Measurements from ENCODE around the gene GLRX5. TPM values are rescaled to one million over a fixed set of nuclear protein-coding genes. Genes with fewer than 3 reads are reported as not detected.
A peak's percentile ranks its signal among the peaks of the same experiment; 100 is the strongest.
"Not testable (repeated sequence)": the region's sequence is repeated elsewhere in the genome, so short reads cannot be mapped to it uniquely, and the experiment has no call there.

The GLRX5 gene
- total RNA-seq, 1 experiment from 2014 or later, result 82.3 TPM

DNA sequence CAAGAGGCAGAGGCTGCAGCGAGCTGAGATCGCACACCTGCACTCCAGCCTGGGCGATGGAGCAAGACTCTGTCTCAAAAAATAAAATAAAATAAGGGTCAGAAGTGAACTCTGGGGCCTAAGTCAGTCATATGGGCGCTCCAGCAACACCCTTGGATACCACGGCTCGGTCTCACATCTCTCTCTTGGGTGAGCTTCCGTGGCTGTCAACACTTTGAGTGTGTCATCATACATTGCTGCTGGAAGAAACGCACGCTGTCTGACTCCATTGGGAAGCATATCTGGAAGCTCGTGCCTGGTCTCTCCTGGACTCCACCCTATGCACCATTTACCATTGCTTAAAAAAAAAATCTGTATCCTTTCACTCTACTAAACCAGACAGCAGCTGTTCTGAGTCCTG, 20.2 kb downstream of the GLRX5 start:
- no peak overlapping the region for H3K27ac ChIP-seq

DNA sequence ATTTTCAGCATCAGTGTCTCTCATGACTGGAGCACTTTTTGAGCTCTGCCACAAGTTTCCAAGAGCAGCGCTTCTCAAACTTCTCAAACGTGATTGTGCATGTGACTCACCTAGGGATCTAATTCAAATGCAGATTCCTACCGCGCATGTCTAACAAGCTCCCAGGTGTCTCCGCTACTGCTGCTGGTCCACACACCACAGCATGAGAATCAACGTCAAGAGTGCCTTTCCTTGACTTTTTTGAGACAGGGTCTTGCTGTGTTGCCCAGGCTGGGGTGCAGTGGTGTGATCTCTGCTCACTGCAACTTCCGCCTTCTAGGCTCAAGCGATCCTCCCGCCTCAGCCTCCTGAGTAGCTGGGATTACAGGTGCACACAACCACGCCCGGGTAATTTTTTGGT, 22.4 kb downstream of the GLRX5 start:
- DNase-seq (ENCODE audit: low read depth in 1 of 2, low spot score in 2 of 2), result no peak
- Histone ChIP-seq H3K9me3 (replicated peaks) (no peaks in the 10 kb centered on the region), H3K4me3 (no peak overlapping the region), H3K27me3 (replicated peaks) (no peaks in the 10 kb centered on the region), H3K4me1 (replicated peaks) (no peaks in the 10 kb centered on the region), H3K36me3 (no peaks in the 10 kb centered on the region), H3K27ac (no peak overlapping the region)

More for the DNA sequence above, 20.2 kb downstream of the GLRX5 start:
- no peak for DNase-seq (ENCODE audit: low read depth in 1 of 2, low spot score in 2 of 2)
- H3K4me3 ChIP-seq, result no peak overlapping the region
- H3K27me3 ChIP-seq (replicated peaks), result no peaks in the 10 kb centered on the region
- H3K4me1 ChIP-seq (replicated peaks), result no peaks in the 10 kb centered on the region
- H3K36me3 ChIP-seq, result no peaks in the 10 kb centered on the region
- no peaks in the 10 kb centered on the region for H3K9me3 ChIP-seq (replicated peaks)

DNA sequence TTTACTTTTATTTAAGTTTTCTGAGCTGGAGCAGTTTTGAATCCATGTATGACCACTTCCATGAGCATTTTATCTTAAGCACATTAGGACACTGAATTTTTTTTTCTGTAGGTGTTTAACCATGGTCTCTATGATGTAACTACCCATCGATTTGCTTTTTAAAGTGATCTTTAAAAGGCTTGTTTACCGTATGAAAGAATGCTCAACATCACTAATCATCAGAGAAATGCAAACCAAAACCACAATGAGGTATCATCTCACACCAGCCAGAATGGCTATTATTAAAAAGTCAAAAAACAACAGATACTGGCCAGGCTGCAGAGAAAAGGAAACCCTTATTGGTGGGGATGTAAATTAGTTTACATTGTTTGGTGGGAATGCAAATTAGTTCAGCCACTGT, 23.0 kb downstream of the GLRX5 start:
- H3K4me1 ChIP-seq (replicated peaks), result no peaks in the 10 kb centered on the region
- no peaks in the 10 kb centered on the region for H3K36me3 ChIP-seq
- no peak overlapping the region for H3K4me3 ChIP-seq
- H3K9me3 ChIP-seq (replicated peaks), result no peaks in the 10 kb centered on the region
- H3K27me3 ChIP-seq (replicated peaks), result no peaks in the 10 kb centered on the region
- DNase-seq (ENCODE audit: low read depth in 1 of 2, low spot score in 2 of 2), result no peak
- no peak overlapping the region for H3K27ac ChIP-seq

DNA sequence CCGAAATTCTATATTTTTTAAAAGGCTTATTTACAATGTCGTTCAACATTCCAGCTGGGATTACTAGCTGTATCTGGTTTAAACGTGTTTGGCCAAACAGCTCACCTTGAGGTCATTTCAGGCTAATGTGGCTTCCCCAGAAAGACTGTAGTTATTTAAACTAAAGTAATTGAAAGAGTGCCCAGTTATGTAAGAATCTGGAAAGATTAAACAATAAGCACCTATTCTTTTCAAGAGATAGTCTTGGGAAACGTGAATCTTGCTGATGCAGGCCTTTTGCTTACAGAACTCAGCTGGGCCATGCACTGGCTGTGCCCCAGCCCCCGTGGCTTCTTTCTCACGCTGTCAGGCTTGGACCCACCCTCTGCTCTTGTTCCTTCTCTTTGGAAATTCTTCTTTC, 24.4 kb downstream of the GLRX5 start:
- H3K27me3 ChIP-seq (replicated peaks), result no peaks in the 10 kb centered on the region
- H3K4me3 ChIP-seq, result no peak overlapping the region
- H3K36me3 ChIP-seq, result no peaks in the 10 kb centered on the region
- H3K9me3 ChIP-seq (replicated peaks), result no peaks in the 10 kb centered on the region
- no peak for DNase-seq (ENCODE audit: low read depth in 1 of 2, low spot score in 2 of 2)
- no peaks in the 10 kb centered on the region for H3K4me1 ChIP-seq (replicated peaks)
- H3K27ac ChIP-seq, result no peak overlapping the region

DNA sequence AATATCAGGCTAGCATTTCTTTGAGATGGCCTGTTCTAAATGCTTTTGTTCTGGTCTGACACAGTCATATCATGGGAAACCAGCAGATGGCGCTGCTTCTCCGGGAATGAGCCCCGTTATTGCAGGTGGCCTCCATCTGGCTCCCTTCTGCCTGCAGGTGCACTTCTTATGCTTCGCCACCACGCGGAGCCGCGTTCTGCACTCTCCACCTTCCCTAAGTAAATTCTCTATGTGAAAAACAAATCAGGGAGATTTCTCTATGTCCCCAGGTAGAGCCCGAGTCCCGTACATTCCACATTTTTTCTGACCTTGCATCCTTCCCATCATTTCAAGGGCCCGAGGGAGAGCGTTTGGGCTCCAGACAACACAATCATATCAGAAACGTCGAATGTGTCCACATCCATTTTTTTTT, 26.2 kb downstream of the GLRX5 start:
- DNase-seq (ENCODE audit: low read depth in 1 of 2, low spot score in 2 of 2), result peak; percentile 40 to 79
- Histone ChIP-seq H3K4me1 (replicated peaks) (no peaks in the 10 kb centered on the region), H3K9me3 (replicated peaks) (no peaks in the 10 kb centered on the region), H3K27me3 (replicated peaks) (no peaks in the 10 kb centered on the region), H3K27ac (no peak overlapping the region), H3K4me3 (no peak overlapping the region), H3K36me3 (no peaks in the 10 kb centered on the region)

DNA sequence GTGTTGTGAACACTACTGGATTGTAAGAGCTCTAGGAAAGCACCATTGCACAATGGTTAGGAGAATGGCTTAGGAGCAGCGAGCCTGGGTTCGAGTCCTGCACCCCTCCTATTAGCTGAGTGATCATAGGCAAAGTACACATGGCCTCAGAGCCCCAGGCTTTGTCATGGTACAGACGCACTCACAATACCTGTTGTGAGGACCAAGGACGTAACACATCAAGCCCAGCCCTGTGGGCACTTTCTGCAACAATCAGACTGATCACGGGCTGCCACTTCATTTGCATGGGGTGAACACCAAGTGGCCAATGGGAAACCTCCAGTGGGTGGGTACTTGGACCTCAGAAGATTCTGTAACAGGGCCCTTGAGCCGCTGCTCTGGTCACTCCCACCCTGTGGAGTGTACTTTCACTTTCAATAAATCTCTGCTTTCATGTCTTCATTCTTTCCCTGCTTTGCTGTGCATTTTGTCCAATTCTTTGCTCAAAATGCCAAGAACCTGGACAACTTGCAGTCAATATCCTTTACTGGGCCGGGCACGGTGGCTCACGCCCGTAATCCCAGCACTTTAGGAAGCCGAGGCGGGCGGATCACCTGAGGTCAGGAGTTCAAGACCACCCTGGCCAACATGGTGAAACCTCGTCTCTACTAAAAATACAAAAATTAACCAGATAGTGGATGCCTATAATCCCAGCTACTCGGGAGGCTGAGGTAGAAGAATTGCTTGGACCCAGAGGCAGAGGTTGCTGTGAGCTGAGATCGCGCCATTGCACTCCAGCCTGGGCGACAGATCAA, 28.2 kb downstream of the GLRX5 start:
- DNase-seq (ENCODE audit: low read depth in 1 of 2, low spot score in 2 of 2), result no peak
- H3K27ac ChIP-seq, result no peak overlapping the region
- H3K4me3 ChIP-seq, result no peak overlapping the region
- no peaks in the 10 kb centered on the region for H3K36me3 ChIP-seq
- no peaks in the 10 kb centered on the region for H3K27me3 ChIP-seq (replicated peaks)
- no peaks in the 10 kb centered on the region for H3K9me3 ChIP-seq (replicated peaks)
- no peaks in the 10 kb centered on the region for H3K4me1 ChIP-seq (replicated peaks)

DNA sequence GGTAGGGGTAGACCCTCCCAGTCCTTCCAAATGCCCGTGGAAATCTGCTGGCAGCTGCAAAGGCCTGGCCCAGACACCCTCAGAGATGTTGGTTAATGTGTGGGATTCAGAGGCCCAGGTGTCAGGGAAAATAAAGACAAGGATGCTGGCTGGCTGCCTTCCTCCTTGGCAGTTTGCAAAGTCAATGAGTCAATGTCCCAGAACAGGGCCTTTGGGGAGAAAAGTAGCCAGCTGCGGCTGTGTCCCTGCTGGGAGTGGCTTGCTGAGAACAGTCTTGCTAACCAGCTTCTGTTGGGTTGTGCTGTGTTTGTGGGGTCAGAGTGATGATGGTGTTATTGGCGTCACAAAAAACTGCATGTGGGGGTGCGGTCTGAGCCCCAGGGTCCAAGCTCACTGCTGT, 29.2 kb downstream of the GLRX5 start:
- Histone ChIP-seq H3K27ac (no peak overlapping the region), H3K4me3 (no peak overlapping the region), H3K4me1 (replicated peaks) (no peaks in the 10 kb centered on the region), H3K9me3 (replicated peaks) (no peaks in the 10 kb centered on the region), H3K27me3 (replicated peaks) (no peaks in the 10 kb centered on the region), H3K36me3 (no peaks in the 10 kb centered on the region)
- no peak for DNase-seq (ENCODE audit: low read depth in 1 of 2, low spot score in 2 of 2)

DNA sequence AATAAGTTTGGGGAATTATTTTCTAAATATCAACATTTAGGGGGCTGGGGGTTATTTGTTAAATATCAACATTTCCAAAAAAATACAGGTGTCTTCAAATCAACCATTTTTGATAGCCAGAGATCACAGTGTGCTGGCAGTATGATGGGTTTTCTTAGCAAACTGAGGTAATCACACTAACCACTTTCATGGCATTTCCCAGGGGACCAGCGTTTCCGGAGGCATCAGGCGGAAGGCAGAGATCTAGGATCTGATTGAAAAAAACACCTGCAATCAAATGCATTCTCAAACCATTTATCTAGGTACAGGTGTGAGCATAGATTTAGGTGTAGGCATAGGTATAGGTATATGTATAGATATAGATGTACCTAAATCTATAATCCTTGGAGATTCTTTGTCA, 34.6 kb downstream of the GLRX5 start:
- Histone ChIP-seq H3K36me3 (no peaks in the 10 kb centered on the region), H3K4me1 (replicated peaks) (no peaks in the 10 kb centered on the region), H3K4me3 (no peak overlapping the region), H3K27ac (no peak overlapping the region), H3K9me3 (replicated peaks) (no peaks in the 10 kb centered on the region), H3K27me3 (replicated peaks) (no peaks in the 10 kb centered on the region)
- DNase-seq (ENCODE audit: low read depth in 1 of 2, low spot score in 2 of 2), result no peak

DNA sequence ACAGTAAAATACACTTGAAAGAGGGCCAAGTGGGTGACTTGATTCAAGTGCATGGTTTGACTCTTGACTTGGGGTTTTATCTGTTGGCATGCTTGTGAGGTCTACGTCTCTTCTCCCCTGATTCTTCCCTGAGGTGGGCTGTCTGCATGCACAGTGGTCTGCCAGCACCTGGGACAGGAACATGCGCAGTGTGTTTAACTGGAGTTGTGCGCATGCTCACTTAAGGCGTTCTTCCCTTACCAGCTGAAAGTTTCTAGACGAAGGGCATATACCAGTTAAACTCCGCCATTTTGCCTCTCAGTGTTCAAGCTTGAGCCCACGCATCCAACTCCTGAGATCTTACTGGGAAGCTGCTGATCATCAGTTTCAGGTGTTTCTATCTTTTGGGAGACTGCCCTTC, 38.5 kb downstream of the GLRX5 start:
- Histone ChIP-seq H3K36me3 (no peaks in the 10 kb centered on the region), H3K4me1 (replicated peaks) (no peaks in the 10 kb centered on the region), H3K9me3 (replicated peaks) (no peaks in the 10 kb centered on the region), H3K27me3 (replicated peaks) (no peaks in the 10 kb centered on the region; the same call in 1 of the 2 replicates), H3K4me3 (no peak overlapping the region), H3K27ac (no peak overlapping the region)
- DNase-seq (ENCODE audit: low read depth in 1 of 2, low spot score in 2 of 2), result no peak

DNA sequence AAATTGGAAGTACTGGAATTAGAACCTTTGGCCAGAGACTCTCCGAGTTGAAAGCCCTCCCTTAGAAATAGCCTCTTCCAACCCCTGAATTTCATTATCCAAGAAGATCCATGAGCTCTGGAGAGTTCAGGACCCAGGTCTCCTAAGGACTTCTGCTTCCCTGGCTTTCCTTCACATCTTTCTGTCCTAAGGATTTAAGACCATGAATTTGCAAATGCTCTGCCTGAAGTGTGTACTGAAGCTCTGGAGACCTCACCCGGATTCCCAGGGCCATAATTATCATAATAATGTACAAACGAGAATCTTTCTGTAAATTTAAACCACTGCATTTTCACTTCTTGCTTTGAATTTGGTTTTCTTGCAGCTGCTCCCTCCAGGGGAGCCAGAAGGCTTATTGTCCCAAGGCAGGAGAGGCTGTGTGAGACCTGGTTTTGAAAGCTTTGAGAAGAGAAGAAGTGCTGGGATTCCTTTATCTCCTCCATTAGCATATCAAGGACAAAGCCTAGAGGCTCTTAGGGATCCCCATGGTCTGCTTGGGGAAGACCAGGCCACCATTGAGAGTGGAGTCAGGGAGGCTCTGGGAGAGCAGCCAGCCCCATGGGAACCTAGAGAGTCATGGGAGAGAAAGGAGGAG, 41.1 kb downstream of the GLRX5 start:
- no peak overlapping the region for H3K4me3 ChIP-seq
- no peaks in the 10 kb centered on the region; the same call in 1 of the 2 replicates for H3K27me3 ChIP-seq (replicated peaks)
- no peaks in the 10 kb centered on the region for H3K9me3 ChIP-seq (replicated peaks)
- H3K4me1 ChIP-seq (replicated peaks), result no peaks in the 10 kb centered on the region
- no peak for DNase-seq (ENCODE audit: low read depth in 1 of 2, low spot score in 2 of 2)
- no peaks in the 10 kb centered on the region for H3K36me3 ChIP-seq
- H3K27ac ChIP-seq, result no peak overlapping the region

DNA sequence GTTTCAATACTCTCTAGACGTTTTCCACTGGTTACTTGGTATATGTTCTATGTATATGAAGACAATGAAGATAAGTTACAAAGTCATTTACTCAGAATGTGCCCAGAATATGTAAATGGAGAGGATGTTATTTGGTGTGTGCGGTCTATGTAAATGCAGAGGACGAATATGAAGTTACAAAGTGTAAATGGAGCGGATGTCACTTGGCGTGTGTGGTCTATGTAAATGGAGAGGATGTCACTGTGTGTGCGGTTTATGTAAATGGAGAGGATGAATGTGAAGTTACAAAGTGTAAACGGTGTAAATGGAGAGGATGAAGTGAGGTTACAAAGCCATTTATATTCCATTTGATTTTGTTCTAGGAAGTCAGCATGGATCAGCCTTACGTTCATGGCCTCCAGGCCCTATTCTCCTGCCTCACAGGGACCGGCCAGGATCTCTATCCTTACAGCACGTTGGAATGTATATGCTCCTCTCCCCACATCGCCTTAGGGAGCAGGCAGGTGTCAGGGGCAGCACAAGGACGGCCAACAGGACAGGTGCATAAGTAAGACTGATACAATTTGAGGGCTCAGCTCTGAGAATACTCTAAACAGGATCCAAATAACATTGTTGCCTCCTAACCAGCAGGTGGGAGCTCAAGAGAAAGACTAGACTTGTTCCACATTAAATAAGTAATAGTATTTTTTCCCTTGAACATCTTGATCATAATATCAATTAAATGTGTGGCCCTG, 42.4 kb downstream of the GLRX5 start:
- H3K27ac ChIP-seq, result no peak overlapping the region
- no peaks in the 10 kb centered on the region for H3K4me1 ChIP-seq (replicated peaks)
- H3K36me3 ChIP-seq, result no peaks in the 10 kb centered on the region
- H3K4me3 ChIP-seq, result no peak overlapping the region
- DNase-seq (ENCODE audit: low read depth in 1 of 2, low spot score in 2 of 2), result no peak
- H3K27me3 ChIP-seq (replicated peaks), result no peaks in the 10 kb centered on the region; the same call in 1 of the 2 replicates
- no peaks in the 10 kb centered on the region for H3K9me3 ChIP-seq (replicated peaks)

DNA sequence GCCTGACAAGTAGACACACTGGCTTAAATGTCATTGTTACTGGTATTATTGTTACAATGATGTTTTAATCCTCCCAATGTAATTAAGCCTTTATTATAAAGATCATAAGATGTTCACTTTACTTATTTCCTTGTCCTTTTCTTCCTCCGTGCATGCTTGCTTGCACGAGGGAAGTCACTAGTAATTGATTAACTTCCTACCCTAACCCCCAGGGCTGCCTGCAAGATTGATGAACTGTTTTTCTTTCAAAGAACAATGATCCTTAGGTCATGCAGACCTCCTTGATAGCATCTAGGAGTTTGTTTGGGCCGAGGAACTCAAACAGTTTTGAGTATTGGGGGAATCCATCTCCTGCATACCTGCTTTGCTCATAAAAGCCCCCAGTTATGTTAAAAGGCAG, 43.0 kb downstream of the GLRX5 start:
- no peaks in the 10 kb centered on the region; the same call in 1 of the 2 replicates for H3K27me3 ChIP-seq (replicated peaks)
- H3K36me3 ChIP-seq, result no peaks in the 10 kb centered on the region
- H3K27ac ChIP-seq, result no peak overlapping the region
- H3K9me3 ChIP-seq (replicated peaks), result no peaks in the 10 kb centered on the region
- no peak overlapping the region for H3K4me3 ChIP-seq
- DNase-seq (ENCODE audit: low read depth in 1 of 2, low spot score in 2 of 2), result no peak
- no peaks in the 10 kb centered on the region for H3K4me1 ChIP-seq (replicated peaks)

DNA sequence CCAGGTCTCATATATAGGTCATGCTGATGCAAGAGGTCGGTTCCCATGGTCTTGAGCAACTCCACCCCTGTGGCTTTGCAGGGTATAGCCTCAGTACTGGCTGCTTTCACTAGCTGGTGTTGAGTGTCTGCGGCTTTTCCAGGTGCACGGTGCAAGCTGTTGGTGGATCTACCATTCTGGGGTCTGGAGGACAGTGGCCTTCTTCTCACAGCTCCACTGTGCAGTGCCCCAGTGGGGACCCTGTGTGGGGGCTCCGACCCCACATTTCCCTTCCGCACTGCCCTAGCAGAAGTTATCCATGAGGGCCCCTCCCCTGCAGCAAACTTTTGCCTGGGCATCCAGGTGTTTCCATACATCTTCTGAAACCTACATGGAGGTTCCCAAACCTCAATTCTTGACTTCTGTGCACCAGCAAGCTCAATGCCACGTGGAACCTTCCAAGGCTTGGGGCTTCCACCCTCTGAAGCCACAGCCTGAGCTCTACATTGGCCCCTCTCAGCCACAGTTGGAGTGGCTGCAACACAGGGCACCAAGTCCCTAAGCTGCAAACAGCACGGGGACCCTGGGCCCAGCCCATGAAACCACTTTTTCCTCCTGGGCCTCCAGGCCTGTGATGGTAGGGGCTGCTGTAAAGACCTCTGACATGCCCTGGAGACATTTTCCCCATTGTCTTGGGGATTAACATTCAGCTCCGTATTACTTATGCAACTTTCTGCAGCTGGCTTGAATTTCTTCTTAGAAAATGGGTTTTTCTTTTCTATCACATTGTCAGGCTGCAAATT, 49.2 kb downstream of the GLRX5 start:
- not testable (repeated sequence) for H3K4me3 ChIP-seq; H3K9me3 ChIP-seq (replicated peaks); H3K27me3 ChIP-seq (replicated peaks); H3K4me1 ChIP-seq (replicated peaks); H3K27ac ChIP-seq; DNase-seq (ENCODE audit: low read depth in 1 of 2, low spot score in 2 of 2); H3K36me3 ChIP-seq

Measured in SJSA1 (cell line).